ENCODE results near the gene HS6ST3.

DNA sequence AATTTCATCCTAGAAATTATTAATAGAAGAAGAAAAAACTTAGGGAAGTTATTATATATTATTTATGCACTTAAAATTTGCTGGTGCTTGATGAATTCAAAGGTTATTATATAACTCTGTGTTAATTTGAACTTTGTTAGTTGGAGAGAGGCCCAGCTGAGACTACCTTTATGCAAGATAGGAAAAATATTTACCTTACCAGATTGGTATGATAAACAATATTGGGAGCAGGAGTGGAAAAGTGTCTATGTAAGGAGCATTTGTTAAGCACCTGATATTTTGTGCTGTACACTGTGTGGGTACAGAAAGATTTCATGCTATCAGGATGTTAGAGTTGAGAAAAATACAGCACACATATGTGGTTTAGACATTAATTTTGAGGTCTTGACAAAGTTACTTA, 547.1 kb downstream of the HS6ST3 start:
- TF ChIP-seq, protein P1, sequence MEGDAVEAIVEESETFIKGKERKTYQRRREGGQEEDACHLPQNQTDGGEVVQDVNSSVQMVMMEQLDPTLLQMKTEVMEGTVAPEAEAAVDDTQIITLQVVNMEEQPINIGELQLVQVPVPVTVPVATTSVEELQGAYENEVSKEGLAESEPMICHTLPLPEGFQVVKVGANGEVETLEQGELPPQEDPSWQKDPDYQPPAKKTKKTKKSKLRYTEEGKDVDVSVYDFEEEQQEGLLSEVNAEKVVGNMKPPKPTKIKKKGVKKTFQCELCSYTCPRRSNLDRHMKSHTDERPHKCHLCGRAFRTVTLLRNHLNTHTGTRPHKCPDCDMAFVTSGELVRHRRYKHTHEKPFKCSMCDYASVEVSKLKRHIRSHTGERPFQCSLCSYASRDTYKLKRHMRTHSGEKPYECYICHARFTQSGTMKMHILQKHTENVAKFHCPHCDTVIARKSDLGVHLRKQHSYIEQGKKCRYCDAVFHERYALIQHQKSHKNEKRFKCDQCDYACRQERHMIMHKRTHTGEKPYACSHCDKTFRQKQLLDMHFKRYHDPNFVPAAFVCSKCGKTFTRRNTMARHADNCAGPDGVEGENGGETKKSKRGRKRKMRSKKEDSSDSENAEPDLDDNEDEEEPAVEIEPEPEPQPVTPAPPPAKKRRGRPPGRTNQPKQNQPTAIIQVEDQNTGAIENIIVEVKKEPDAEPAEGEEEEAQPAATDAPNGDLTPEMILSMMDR (IDR thresholded peaks at IDR 0.05; ENCODE audit: low read depth, low read length, poor library complexity, severe bottlenecking) = no peak
- TF ChIP-seq EZH2phosphoT487 (IDR thresholded peaks at IDR 0.05; ENCODE audit: borderline replicate concordance, low read length) = no peak

Data from DOHH2 (cell line).